ENCODE results near the gene FAM163B. TPM values are rescaled to one million over a fixed set of nuclear protein-coding genes. Genes with fewer than 3 reads are reported as not detected.

FAM163B gene
- total and polyA plus RNA-seq, 2 experiments from 2014 or later, result 0.60 to 1.3 TPM

DNA sequence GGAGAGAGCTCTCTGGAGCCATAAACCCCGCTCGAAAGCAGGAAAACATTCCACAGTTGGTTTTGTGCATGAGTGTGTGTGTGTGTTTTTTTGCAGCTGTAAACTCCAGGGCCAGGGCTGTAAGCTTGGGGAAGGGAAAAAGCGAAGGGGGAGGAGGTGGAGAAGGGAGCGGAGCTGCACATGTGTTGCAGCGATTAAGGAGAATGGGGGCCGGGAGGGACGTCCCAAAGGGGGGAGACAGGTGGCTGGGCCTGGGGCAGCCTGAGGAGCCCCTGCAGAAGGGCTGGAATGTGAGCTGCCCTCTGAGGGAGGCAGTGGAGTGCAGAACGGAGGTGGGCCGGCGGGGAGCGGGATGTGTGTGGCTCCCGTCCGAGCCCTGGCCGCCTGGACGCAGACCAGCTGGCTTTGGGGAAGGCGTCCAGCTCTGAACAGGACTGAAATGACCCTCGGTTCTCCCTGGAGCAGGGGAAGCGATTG lies 81.7 kb downstream of the FAM163B start (continued):
- TF ChIP-seq, protein P1, sequence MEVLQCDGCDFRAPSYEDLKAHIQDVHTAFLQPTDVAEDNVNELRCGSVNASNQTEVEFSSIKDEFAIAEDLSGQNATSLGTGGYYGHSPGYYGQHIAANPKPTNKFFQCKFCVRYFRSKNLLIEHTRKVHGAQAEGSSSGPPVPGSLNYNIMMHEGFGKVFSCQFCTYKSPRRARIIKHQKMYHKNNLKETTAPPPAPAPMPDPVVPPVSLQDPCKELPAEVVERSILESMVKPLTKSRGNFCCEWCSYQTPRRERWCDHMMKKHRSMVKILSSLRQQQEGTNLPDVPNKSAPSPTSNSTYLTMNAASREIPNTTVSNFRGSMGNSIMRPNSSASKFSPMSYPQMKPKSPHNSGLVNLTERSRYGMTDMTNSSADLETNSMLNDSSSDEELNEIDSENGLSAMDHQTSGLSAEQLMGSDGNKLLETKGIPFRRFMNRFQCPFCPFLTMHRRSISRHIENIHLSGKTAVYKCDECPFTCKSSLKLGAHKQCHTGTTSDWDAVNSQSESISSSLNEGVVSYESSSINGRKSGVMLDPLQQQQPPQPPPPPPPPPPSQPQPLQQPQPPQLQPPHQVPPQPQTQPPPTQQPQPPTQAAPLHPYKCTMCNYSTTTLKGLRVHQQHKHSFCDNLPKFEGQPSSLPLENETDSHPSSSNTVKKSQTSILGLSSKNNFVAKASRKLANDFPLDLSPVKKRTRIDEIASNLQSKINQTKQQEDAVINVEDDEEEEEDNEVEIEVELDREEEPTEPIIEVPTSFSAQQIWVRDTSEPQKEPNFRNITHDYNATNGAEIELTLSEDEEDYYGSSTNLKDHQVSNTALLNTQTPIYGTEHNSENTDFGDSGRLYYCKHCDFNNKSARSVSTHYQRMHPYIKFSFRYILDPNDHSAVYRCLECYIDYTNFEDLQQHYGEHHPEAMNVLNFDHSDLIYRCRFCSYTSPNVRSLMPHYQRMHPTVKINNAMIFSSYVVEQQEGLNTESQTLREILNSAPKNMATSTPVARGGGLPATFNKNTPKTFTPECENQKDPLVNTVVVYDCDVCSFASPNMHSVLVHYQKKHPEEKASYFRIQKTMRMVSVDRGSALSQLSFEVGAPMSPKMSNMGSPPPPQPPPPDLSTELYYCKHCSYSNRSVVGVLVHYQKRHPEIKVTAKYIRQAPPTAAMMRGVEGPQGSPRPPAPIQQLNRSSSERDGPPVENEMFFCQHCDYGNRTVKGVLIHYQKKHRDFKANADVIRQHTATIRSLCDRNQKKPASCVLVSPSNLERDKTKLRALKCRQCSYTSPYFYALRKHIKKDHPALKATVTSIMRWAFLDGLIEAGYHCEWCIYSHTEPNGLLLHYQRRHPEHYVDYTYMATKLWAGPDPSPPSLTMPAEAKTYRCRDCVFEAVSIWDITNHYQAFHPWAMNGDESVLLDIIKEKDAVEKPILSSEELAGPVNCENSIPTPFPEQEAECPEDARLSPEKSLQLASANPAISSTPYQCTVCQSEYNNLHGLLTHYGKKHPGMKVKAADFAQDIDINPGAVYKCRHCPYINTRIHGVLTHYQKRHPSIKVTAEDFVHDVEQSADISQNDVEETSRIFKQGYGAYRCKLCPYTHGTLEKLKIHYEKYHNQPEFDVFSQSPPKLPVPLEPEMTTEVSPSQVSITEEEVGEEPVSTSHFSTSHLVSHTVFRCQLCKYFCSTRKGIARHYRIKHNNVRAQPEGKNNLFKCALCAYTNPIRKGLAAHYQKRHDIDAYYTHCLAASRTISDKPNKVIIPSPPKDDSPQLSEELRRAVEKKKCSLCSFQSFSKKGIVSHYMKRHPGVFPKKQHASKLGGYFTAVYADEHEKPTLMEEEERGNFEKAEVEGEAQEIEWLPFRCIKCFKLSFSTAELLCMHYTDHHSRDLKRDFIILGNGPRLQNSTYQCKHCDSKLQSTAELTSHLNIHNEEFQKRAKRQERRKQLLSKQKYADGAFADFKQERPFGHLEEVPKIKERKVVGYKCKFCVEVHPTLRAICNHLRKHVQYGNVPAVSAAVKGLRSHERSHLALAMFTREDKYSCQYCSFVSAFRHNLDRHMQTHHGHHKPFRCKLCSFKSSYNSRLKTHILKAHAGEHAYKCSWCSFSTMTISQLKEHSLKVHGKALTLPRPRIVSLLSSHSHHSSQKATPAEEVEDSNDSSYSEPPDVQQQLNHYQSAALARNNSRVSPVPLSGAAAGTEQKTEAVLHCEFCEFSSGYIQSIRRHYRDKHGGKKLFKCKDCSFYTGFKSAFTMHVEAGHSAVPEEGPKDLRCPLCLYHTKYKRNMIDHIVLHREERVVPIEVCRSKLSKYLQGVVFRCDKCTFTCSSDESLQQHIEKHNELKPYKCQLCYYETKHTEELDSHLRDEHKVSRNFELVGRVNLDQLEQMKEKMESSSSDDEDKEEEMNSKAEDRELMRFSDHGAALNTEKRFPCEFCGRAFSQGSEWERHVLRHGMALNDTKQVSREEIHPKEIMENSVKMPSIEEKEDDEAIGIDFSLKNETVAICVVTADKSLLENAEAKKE (CRISPR knock-in tag; IDR thresholded peaks at IDR 0.05), result no peak
- TF ChIP-seq, protein P2, sequence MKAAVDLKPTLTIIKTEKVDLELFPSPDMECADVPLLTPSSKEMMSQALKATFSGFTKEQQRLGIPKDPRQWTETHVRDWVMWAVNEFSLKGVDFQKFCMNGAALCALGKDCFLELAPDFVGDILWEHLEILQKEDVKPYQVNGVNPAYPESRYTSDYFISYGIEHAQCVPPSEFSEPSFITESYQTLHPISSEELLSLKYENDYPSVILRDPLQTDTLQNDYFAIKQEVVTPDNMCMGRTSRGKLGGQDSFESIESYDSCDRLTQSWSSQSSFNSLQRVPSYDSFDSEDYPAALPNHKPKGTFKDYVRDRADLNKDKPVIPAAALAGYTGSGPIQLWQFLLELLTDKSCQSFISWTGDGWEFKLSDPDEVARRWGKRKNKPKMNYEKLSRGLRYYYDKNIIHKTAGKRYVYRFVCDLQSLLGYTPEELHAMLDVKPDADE (IDR thresholded peaks at IDR 0.05), result no peak
- TF ChIP-seq, protein P3, sequence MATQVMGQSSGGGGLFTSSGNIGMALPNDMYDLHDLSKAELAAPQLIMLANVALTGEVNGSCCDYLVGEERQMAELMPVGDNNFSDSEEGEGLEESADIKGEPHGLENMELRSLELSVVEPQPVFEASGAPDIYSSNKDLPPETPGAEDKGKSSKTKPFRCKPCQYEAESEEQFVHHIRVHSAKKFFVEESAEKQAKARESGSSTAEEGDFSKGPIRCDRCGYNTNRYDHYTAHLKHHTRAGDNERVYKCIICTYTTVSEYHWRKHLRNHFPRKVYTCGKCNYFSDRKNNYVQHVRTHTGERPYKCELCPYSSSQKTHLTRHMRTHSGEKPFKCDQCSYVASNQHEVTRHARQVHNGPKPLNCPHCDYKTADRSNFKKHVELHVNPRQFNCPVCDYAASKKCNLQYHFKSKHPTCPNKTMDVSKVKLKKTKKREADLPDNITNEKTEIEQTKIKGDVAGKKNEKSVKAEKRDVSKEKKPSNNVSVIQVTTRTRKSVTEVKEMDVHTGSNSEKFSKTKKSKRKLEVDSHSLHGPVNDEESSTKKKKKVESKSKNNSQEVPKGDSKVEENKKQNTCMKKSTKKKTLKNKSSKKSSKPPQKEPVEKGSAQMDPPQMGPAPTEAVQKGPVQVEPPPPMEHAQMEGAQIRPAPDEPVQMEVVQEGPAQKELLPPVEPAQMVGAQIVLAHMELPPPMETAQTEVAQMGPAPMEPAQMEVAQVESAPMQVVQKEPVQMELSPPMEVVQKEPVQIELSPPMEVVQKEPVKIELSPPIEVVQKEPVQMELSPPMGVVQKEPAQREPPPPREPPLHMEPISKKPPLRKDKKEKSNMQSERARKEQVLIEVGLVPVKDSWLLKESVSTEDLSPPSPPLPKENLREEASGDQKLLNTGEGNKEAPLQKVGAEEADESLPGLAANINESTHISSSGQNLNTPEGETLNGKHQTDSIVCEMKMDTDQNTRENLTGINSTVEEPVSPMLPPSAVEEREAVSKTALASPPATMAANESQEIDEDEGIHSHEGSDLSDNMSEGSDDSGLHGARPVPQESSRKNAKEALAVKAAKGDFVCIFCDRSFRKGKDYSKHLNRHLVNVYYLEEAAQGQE (IDR thresholded peaks at IDR 0.05; ENCODE audit: unreplicated experiment), result no peak
- TF ChIP-seq POLR2AphosphoS5 (IDR thresholded peaks at IDR 0.05; ENCODE audit: low read depth), result no peak
- TF ChIP-seq CREB1 (CRISPR knock-in tag; IDR thresholded peaks at IDR 0.05; ENCODE audit: low read depth), result no peak
- TF ChIP-seq, protein P4, sequence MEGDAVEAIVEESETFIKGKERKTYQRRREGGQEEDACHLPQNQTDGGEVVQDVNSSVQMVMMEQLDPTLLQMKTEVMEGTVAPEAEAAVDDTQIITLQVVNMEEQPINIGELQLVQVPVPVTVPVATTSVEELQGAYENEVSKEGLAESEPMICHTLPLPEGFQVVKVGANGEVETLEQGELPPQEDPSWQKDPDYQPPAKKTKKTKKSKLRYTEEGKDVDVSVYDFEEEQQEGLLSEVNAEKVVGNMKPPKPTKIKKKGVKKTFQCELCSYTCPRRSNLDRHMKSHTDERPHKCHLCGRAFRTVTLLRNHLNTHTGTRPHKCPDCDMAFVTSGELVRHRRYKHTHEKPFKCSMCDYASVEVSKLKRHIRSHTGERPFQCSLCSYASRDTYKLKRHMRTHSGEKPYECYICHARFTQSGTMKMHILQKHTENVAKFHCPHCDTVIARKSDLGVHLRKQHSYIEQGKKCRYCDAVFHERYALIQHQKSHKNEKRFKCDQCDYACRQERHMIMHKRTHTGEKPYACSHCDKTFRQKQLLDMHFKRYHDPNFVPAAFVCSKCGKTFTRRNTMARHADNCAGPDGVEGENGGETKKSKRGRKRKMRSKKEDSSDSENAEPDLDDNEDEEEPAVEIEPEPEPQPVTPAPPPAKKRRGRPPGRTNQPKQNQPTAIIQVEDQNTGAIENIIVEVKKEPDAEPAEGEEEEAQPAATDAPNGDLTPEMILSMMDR (conservative IDR thresholded peaks at IDR 0.05; ENCODE audit: low read depth in 2 of 2), result no peak
- no peak for TF ChIP-seq JUNB (IDR thresholded peaks at IDR 0.05; ENCODE audit: unreplicated experiment)
- TF ChIP-seq ZNF114 (CRISPR knock-in tag; IDR thresholded peaks at IDR 0.05), result no peak

Other genes with a start within 250 kb of the FAM163B start
- gene SURF4, start 233.3 kb downstream of the FAM163B start, total RNA-seq (2014; rRNA removed; shearing (Covaris generic)), result 242 and 261 TPM in 2 replicates
- 66.3 and 67.7 TPM in 2 replicates for gene SURF4, start 233.3 kb downstream of the FAM163B start, polyA plus RNA-seq (2016; fragmentation: Nextera tagmentation; extraction: Ambion mirVana)
- not detected in 2 replicates for gene STKLD1, start 233.0 kb downstream of the FAM163B start, total RNA-seq (2014; rRNA removed; shearing (Covaris generic))
- gene STKLD1, start 233.0 kb downstream of the FAM163B start, polyA plus RNA-seq (2016; fragmentation: Nextera tagmentation; extraction: Ambion mirVana), result 0.57 TPM in 1 of 2 replicates, not detected in the other
- gene REXO4, start 191.4 kb downstream of the FAM163B start, total RNA-seq (2014; rRNA removed; shearing (Covaris generic)), result 34.3 and 36.3 TPM in 2 replicates
- 31.1 and 38.1 TPM in 2 replicates for gene REXO4, start 191.4 kb downstream of the FAM163B start, polyA plus RNA-seq (2016; fragmentation: Nextera tagmentation; extraction: Ambion mirVana)
- gene ADAMTS13, start 187.0 kb downstream of the FAM163B start, total RNA-seq (2014; rRNA removed; shearing (Covaris generic)), result 3.1 and 6.0 TPM in 2 replicates
- gene ADAMTS13, start 187.0 kb downstream of the FAM163B start, polyA plus RNA-seq (2016; fragmentation: Nextera tagmentation; extraction: Ambion mirVana), result 4.4 and 6.0 TPM in 2 replicates
- gene CACFD1, start 149.4 kb downstream of the FAM163B start, total RNA-seq (2014; rRNA removed; shearing (Covaris generic)), result 12.0 and 18.2 TPM in 2 replicates
- gene CACFD1, start 149.4 kb downstream of the FAM163B start, polyA plus RNA-seq (2016; fragmentation: Nextera tagmentation; extraction: Ambion mirVana), result 4.5 and 5.8 TPM in 2 replicates
- gene SLC2A6, start 130.3 kb downstream of the FAM163B start, total RNA-seq (2014; rRNA removed; shearing (Covaris generic)), result 30.9 and 39.3 TPM in 2 replicates
- gene SLC2A6, start 130.3 kb downstream of the FAM163B start, polyA plus RNA-seq (2016; fragmentation: Nextera tagmentation; extraction: Ambion mirVana), result 17.5 and 17.6 TPM in 2 replicates
- not detected in 2 replicates for gene MYMK, start 84.4 kb downstream of the FAM163B start, total RNA-seq (2014; rRNA removed; shearing (Covaris generic))
- gene MYMK, start 84.4 kb downstream of the FAM163B start, polyA plus RNA-seq (2016; fragmentation: Nextera tagmentation; extraction: Ambion mirVana), result 0.54 TPM in 1 of 2 replicates, not detected in the other
- 0.66 and 1.1 TPM in 2 replicates for gene ADAMTSL2, start 74.7 kb downstream of the FAM163B start, total RNA-seq (2014; rRNA removed; shearing (Covaris generic))
- 0.15 and 0.21 TPM in 2 replicates for gene ADAMTSL2, start 74.7 kb downstream of the FAM163B start, polyA plus RNA-seq (2016; fragmentation: Nextera tagmentation; extraction: Ambion mirVana)
- 0.24 TPM in 1 of 2 replicates, not detected in the other for gene DBH, start 27.0 kb upstream of the FAM163B start, total RNA-seq (2014; rRNA removed; shearing (Covaris generic))
- gene DBH, start 27.0 kb upstream of the FAM163B start, polyA plus RNA-seq (2016; fragmentation: Nextera tagmentation; extraction: Ambion mirVana), result 0.08 and 0.26 TPM in 2 replicates
- 9.8 and 10.4 TPM in 2 replicates for gene SARDH, start 129.0 kb upstream of the FAM163B start, total RNA-seq (2014; rRNA removed; shearing (Covaris generic))
- 2.6 and 2.8 TPM in 2 replicates for gene SARDH, start 129.0 kb upstream of the FAM163B start, polyA plus RNA-seq (2016; fragmentation: Nextera tagmentation; extraction: Ambion mirVana)